Measurements from ENCODE around the gene MRFAP1L1. TPM values are rescaled to one million over a fixed set of nuclear protein-coding genes. Genes with fewer than 3 reads are reported as not detected.

MRFAP1L1 gene
- polyA plus RNA-seq, 1 donor (not counting 4 experiments of a cell fraction or from before 2014, with no cell fraction given): 77.9 TPM

GRCh38 chr4:6692379-6692778 is 17.3 kb downstream of the MRFAP1L1 start:
- TF ChIP-seq CTCF (optimal IDR thresholded peaks at IDR 0.05 in 1 of 3, IDR thresholded peaks at IDR 0.05 in 1 of 3, conservative IDR thresholded peaks at IDR 0.05 in 1 of 3; ENCODE audit: extremely low read depth in 1 of 3, insufficient read depth in 2 of 3, low read length in 3 of 3): no peak
- no peak for TF ChIP-seq EZH2 (IDR thresholded peaks at IDR 0.05; ENCODE audit: low read length)
- FAIRE-seq (no peak), DNase-seq (ENCODE audit: low read depth, low spot score) (no peak)
- Histone ChIP-seq H2AFZ (ENCODE audit: control insufficient read depth, low read length) (no peak overlapping the region), H4K20me1 (ENCODE audit: control insufficient read depth, extremely low read depth, insufficient read depth, low read length) (no peaks in the 10 kb centered on the region), H3K36me3 (ENCODE audit: control insufficient read depth in 2 of 2, extremely low read depth in 1 of 2, insufficient read depth in 2 of 2, low read length in 2 of 2) (no peaks in the 10 kb centered on the region), H3K4me2 (ENCODE audit: control insufficient read depth, extremely low read depth, insufficient read depth, low read depth, low read length) (no peak overlapping the region), H3K79me2 (ENCODE audit: control insufficient read depth, insufficient read depth, low read length) (no peaks in the 10 kb centered on the region), H3K27ac (ENCODE audit: control insufficient read depth, insufficient read depth, low read length) (no peak overlapping the region), H3K4me1 (ENCODE audit: control insufficient read depth, extremely low read depth, insufficient read depth, low read length) (peaks cover 39% of the 10 kb centered on the region), H3K27me3 (ENCODE audit: control insufficient read depth, extremely low read depth, insufficient read depth, low read length) (no peaks in the 10 kb centered on the region), H3K4me3 (ENCODE audit: control insufficient read depth in 2 of 3, extremely low read depth in 1 of 3, insufficient read depth in 2 of 3, low read depth in 1 of 3, low read length in 3 of 3) (no peak overlapping the region), H3K9me3 (ENCODE audit: control insufficient read depth, low read depth, low read length) (no peaks in the 10 kb centered on the region), H3K9ac (ENCODE audit: control insufficient read depth, extremely low read depth, insufficient read depth, low read length) (no peak overlapping the region), H3K9me1 (ENCODE audit: control insufficient read depth, extremely low read depth, insufficient read depth, low read length) (no peaks in the 10 kb centered on the region)
- dilution Hi-C loops (cut with MboI; ENCODE audit: extremely low pct_ligation_motif_present, low sequenced_read_pairs): no loop called here

- no peaks in the 10 kb centered on the region for H3K36me3 ChIP-seq (ENCODE audit: control insufficient read depth in 2 of 2, extremely low read depth in 1 of 2, insufficient read depth in 2 of 2, low read length in 2 of 2)
- H2AFZ ChIP-seq (ENCODE audit: control insufficient read depth, low read length): no peak overlapping the region
- no peak overlapping the region for H3K27ac ChIP-seq (ENCODE audit: control insufficient read depth, insufficient read depth, low read length)
- H3K4me3 ChIP-seq (ENCODE audit: control insufficient read depth in 2 of 3, extremely low read depth in 1 of 3, insufficient read depth in 2 of 3, low read depth in 1 of 3, low read length in 3 of 3): no peak overlapping the region
- TF ChIP-seq CTCF (optimal IDR thresholded peaks at IDR 0.05 in 1 of 3, IDR thresholded peaks at IDR 0.05 in 1 of 3, conservative IDR thresholded peaks at IDR 0.05 in 1 of 3; ENCODE audit: extremely low read depth in 1 of 3, insufficient read depth in 2 of 3, low read length in 3 of 3) (no peak), EZH2 (IDR thresholded peaks at IDR 0.05; ENCODE audit: low read length) (no peak)
- dilution Hi-C loops (cut with MboI; ENCODE audit: extremely low pct_ligation_motif_present, low sequenced_read_pairs): no loop called here
- no peaks in the 10 kb centered on the region for H3K9me3 ChIP-seq (ENCODE audit: control insufficient read depth, low read depth, low read length)
- H3K9me1 ChIP-seq (ENCODE audit: control insufficient read depth, extremely low read depth, insufficient read depth, low read length): no peaks in the 10 kb centered on the region
- H3K4me2 ChIP-seq (ENCODE audit: control insufficient read depth, extremely low read depth, insufficient read depth, low read depth, low read length): no peak overlapping the region
- no peak for FAIRE-seq
- no peaks in the 10 kb centered on the region for H4K20me1 ChIP-seq (ENCODE audit: control insufficient read depth, extremely low read depth, insufficient read depth, low read length)
- no peaks in the 10 kb centered on the region for H3K27me3 ChIP-seq (ENCODE audit: control insufficient read depth, extremely low read depth, insufficient read depth, low read length)
- H3K9ac ChIP-seq (ENCODE audit: control insufficient read depth, extremely low read depth, insufficient read depth, low read length): no peak overlapping the region
- H3K79me2 ChIP-seq (ENCODE audit: control insufficient read depth, insufficient read depth, low read length): no peaks in the 10 kb centered on the region
- peaks cover 17% of the 10 kb centered on the region for H3K4me1 ChIP-seq (ENCODE audit: control insufficient read depth, extremely low read depth, insufficient read depth, low read length)
- DNase-seq (ENCODE audit: low read depth, low spot score): no peak
Measured at GRCh38 chr4:6689506-6689960, 20.1 kb downstream of the MRFAP1L1 start.

All from keratinocyte (primary cell).